Aorta (tissue), 5 donors: Measurements from ENCODE around the gene ORM1. TPM values are rescaled to one million over a fixed set of nuclear protein-coding genes. Genes with fewer than 3 reads are reported as not detected.

Source experiments
- ATAC-seq: fragments of 200-7000 bp; cut with Tn5 transposase; one replicate; pipeline ENCODE4 v1.9.1; 2022; ENCODE audit warnings: moderate library complexity; ENCODE audit not compliant: low FRiP score
- DNase-seq, 2 donors: peaks; one replicate each; pipeline ENCODE4 v3.0.0-alpha.2; 2020
- H3K27ac ChIP-seq, 2 donors: one replicate each; pipeline ENCODE4 v1.5.1; 2013; ENCODE audit warnings: low read length in 2 of 2, mild to moderate bottlenecking in 2 of 2, moderate library complexity in 2 of 2, control low read depth in 1 of 2, inconsistent platforms in 1 of 2, low read depth in 1 of 2
- H3K27me3 ChIP-seq, 2 donors: one replicate each; pipeline ENCODE4 v1.6.1; 2013; ENCODE audit warnings: control low read depth in 1 of 2, low read length in 1 of 2, mild to moderate bottlenecking in 1 of 2, moderate library complexity in 1 of 2; ENCODE audit not compliant: insufficient read depth in 2 of 2, control insufficient read depth in 1 of 2
- H3K36me3 ChIP-seq, 2 donors: one replicate each; pipeline ENCODE4 v1.6.1; 2013; ENCODE audit warnings: control low read depth in 1 of 2, low read length in 1 of 2, mild to moderate bottlenecking in 1 of 2; ENCODE audit not compliant: insufficient read depth in 2 of 2, control insufficient read depth in 1 of 2
- H3K4me1 ChIP-seq, 2 donors: one replicate each; pipeline ENCODE4 v1.6.1; 2013; ENCODE audit warnings: low read length in 2 of 2, control low read depth in 1 of 2, mild to moderate bottlenecking in 1 of 2, moderate library complexity in 1 of 2; ENCODE audit not compliant: insufficient read depth in 2 of 2, control insufficient read depth in 1 of 2
- H3K4me3 ChIP-seq, 2 donors: one replicate each; pipeline ENCODE4 v1.5.1; 2013; ENCODE audit warnings: low read length in 2 of 2, control low read depth in 1 of 2, mild to moderate bottlenecking in 1 of 2
- H3K9me3 ChIP-seq: one replicate; pipeline ENCODE4 v1.6.1; 2013; ENCODE audit warnings: mild to moderate bottlenecking, low read length; ENCODE audit not compliant: control insufficient read depth
- WGBS, 2 donors: extraction: QIAGEN DNeasy Blood & Tissue Kit; methylation state at CpG; one replicate each; pipeline ENCODE4 v1.1.7; 2013; 5-methylcytosine and 5-hydroxymethylcytosine counted together
- intact Hi-C, 2 donors: fragments of 100-400 bp; cut with DNase I; formaldehyde crosslinking; loops; one replicate each; pipeline versions ENCODE4 v1.14.2 to v1.15.0; 2022
- polyA plus RNA-seq, 2 donors: library from polyadenylated mRNA; stranded (reverse); fragments of 200-250 nt; gene quantifications; one replicate each; pipeline ENCODE4 v1.2.3, GENCODE V29; 2013
- total RNA-seq, 2 donors: library from RNA; stranded (reverse); fragmentation: NEBNext Ultra II Directional; extraction: Animal tissue kit (Norgen Biotek cat#: 25700); gene quantifications; one replicate each; pipeline ENCODE4 v1.2.1, GENCODE V29; 2021
- donor health status: healthy with polysubstance abuse.
- donor health status: Bipolar disorder and iron deficiency.
- donor health status: DM: no; HTN: no; CAD: no.
- donor health status: DM: no; HTN: no; CAD: no.
- donor health status: DM: yes; HTN: yes; CAD: no.

ORM1 gene
- total and polyA plus RNA-seq, 4 donors: 0.28 to 3.0 (median 0.45) TPM; not detected in 1

DNA sequence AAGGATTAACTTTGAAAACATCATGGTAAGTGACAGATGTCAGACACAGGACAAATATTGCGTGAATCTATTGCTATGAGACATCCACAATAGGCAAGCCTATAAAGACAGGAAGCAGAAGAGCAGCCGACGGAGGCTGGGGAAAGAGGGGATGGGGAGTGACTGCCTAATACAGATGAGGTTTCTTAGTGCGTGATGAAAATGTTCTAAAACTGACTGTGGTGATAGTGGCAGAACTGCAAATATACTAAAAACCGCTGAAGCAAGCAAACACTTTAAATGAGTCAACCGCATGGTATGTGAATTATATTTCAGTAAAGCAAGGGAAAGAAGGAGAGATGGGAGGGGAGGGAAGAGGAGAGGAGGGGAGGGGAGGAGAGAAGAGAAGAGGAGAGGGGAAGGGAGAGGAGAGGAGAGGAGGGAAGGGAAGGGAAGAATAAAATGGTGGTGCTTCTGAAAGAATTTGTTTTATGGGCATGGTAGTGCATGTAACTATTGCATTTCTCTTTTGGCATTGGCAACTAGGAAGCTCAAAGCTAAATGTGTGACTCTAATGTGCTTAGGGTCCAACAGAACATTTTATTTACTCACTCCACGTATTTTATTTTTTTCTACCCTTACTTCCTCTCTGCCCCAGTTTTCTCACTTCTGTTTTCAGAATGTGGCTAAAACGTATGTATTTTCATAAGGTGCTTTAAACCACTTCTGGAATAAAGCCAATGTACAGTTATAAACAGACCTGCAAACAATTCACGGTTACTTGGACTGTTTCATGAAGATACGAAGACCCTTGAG lies 43.6 kb downstream of the ORM1 start:
- ATAC-seq (no peak), DNase-seq (no peak)
- H3K4me1 ChIP-seq: peaks cover 0 to 2% of the 10 kb centered on the region in 2 donors
- WGBS, 2 donors: 20 to 22% methylated on average over 10 of the region's 10 CpGs
- intact Hi-C loops: no loop called here
- H3K36me3 ChIP-seq: peaks cover 0 to 8% of the 10 kb centered on the region in 2 donors
- no peak overlapping the region for H3K4me3 ChIP-seq
- H3K9me3 ChIP-seq: no peaks in the 10 kb centered on the region
- no peaks in the 10 kb centered on the region for H3K27me3 ChIP-seq
- H3K27ac ChIP-seq: peak overlapping the region in 1 of 2 donors; percentile 61

DNA sequence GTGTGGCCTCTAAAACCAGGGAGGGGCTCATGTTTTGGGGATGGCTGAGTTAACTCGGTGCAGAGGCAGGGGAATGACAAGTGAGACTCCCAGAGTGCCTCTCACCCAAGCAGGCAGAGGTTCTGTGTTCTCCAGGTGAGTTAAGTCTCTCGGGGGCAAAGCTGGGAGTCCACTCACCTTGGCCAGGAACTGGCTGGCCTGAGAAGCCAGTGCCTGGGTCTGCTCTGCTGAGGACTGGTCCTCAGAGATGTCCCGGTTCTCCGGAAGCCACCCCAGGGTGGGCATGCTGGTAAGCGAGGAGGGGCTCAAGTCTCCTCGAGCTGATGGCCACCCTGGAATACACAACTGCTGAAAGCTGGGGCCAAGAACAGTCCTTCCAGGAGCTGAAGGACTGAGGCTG lies 44.5 kb downstream of the ORM1 start:
- no peaks in the 10 kb centered on the region for H3K9me3 ChIP-seq
- H3K36me3 ChIP-seq: peaks cover 0 to 5% of the 10 kb centered on the region in 2 donors
- intact Hi-C loops: no loop called here
- no peak overlapping the region for H3K4me3 ChIP-seq
- H3K27ac ChIP-seq: peak overlapping the region in 1 of 2 donors; percentile 32
- no peaks in the 10 kb centered on the region for H3K27me3 ChIP-seq
- H3K4me1 ChIP-seq: peaks cover 0 to 2% of the 10 kb centered on the region in 2 donors
- 88 to 89% methylated on average over 6 of the region's 6 CpGs for WGBS, 2 donors
- ATAC-seq: no peak
- DNase-seq: peak in 1 of 2 donors; percentile 65

DNA sequence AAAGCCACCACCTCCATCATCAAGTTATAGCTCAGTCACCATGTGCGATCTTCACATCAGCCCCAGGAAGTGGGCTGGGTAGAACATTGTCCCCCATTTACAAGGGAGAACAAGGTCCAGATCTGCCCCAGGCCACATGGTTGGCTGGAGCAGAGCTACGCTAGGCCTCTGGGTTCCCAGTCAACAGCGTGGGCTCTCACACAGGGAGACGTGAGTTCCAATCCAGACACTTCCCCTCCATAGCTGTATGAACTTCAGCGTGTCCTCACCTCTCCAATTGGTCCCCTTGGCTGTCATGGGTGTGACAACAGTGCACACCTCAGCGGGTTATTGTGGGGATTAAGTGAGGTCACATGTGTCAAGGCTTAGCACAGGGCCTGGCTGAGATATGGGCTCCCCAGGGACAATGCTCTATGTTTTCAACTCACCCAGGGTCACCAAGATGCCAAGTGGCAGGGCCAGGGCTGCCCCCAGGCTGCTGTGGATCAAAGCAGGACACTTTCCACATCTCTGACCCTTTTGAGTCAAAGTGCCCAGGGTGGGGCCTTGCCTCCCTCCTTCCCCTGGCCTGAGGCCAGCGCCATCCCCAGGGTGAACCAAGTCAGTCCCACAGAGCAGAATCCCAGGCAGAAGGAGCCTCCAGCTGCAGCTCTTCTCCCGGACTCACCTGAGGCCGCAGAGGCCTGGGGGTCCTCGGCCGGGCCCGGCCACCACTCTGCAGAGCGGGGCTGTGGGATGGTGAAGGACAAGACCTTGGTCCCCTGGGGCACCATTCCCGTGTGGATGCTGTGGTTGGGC lies 45.1 kb downstream of the ORM1 start:
- intact Hi-C loops: no loop called here
- DNase-seq: peak in 1 of 2 donors; percentile 71
- Histone ChIP-seq H3K27me3 (no peaks in the 10 kb centered on the region), H3K9me3 (no peaks in the 10 kb centered on the region), H3K36me3 (peaks cover 0 to 5% of the 10 kb centered on the region in 2 donors), H3K4me1 (peaks cover 0 to 2% of the 10 kb centered on the region in 2 donors), H3K27ac (peak overlapping the region in 1 of 2 donors; percentile 9), H3K4me3 (no peak overlapping the region)
- ATAC-seq: no peak
- 84 to 87% methylated on average over 14 of the region's 14 CpGs for WGBS, 2 donors

DNA sequence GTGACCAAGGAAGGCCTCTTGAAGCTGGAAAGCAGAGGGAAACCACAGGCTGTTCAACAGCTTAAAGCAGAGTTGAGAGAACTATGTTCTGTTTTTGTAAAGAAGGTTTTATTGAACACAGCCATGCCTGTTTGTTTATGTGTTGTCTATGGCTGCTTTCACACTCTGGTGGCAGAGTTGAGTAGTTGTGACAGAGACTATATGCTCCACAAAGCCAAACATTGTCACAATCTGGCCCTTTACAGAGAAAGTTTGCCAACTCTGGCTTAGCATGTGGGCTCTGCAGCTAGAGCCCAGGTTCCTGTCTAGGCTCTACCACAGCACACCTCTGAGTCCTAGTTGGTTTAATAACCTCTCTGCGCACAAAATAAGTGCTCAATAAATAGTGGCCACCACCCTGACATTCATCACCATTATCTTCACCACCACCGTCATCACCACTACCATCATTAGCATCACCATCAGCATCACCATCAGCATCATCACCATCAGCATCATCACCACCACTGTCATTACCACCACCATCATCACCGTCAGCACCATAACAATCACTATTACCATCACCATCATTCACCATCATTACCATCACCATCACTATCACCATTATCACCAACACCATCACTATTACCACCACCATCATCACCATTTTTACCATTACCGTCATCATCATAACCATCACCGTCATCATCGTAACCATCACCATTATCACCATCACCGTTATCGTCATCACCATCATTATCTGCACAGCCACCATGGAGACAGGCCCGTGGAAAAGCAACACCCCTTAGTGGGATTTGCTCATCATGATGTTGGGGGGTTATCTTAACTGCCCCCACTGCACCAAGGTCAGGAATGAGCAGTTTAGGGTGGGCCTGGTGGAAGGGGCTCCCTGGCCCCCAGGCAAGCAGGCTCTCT lies 46.6 kb downstream of the ORM1 start:
- Histone ChIP-seq H3K4me3 (no peak overlapping the region), H3K4me1 (peaks cover 0 to 2% of the 10 kb centered on the region in 2 donors), H3K9me3 (no peaks in the 10 kb centered on the region), H3K27ac (no peak overlapping the region), H3K36me3 (peaks cover 0 to 4% of the 10 kb centered on the region in 2 donors), H3K27me3 (no peaks in the 10 kb centered on the region)
- ATAC-seq: no peak
- 94 to 96% methylated on average over 9 of the region's 9 CpGs for WGBS, 2 donors
- intact Hi-C loops: no loop called here
- peak in 1 of 2 donors; percentile 23 for DNase-seq

DNA sequence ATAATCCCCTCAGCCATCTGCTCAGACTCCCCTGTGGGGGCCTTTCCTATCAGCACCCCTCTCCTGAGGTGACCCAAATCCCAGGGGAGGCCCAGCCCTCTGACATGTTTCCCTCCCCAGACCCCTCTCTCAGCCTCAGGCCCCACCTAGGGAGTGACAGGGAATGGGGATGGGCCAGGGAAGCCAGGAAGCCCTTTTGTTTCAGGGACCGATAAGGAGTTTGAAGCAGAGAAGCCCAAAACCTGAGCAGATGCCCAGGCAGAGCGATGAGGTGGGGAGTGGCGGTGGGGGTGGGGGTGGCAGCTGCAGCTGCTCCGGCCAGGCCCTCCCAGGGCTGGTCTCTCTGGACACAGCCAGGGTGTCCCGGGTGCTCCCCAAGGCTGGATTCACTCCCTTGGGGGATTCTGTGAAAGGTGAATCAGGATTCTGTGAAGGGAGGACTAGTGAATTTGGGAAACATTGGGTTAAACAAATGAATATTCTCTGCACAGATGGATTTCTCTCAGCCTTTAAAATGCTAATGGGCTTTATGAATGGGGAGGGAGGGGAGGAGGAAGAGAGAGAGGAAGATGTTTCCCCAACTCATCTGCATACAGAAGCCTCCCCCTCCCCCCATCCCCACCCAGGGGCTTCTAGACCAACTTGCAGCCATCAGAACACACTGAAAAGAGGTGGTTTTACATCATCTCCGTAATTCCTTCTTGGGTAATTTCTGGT lies 47.5 kb downstream of the ORM1 start:
- intact Hi-C loops: no loop called here
- H3K27me3 ChIP-seq: no peaks in the 10 kb centered on the region
- peaks cover 0 to 2% of the 10 kb centered on the region in 2 donors for H3K36me3 ChIP-seq
- DNase-seq (peak in 1 of 2 donors; percentile 64), ATAC-seq (no peak)
- WGBS, 2 donors: 58 to 63% methylated on average over 6 of the region's 6 CpGs
- no peaks in the 10 kb centered on the region for H3K9me3 ChIP-seq
- peaks cover 0 to 2% of the 10 kb centered on the region in 2 donors for H3K4me1 ChIP-seq
- H3K4me3 ChIP-seq: no peak overlapping the region
- no peak overlapping the region for H3K27ac ChIP-seq

DNA sequence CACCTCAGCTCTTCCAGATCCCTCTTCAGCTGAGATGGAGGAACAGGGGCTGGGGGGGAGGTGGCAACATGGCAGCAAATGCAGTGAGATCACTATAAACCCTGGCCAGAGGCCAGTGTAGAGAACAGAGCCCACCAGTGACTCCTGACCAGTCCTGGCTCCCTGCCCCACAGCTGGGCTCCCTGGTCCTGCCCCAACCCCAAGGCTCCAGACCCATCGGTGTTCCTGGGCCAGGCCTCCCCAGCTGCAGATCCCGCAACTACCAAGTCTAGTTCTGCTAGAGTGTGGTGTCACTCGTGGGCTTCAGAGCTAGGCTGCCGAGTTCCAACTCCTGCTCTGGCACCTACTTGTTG lies 48.0 kb downstream of the ORM1 start:
- Histone ChIP-seq H3K4me1 (peaks cover 0 to 2% of the 10 kb centered on the region in 2 donors), H3K27ac (no peak overlapping the region)

DNA sequence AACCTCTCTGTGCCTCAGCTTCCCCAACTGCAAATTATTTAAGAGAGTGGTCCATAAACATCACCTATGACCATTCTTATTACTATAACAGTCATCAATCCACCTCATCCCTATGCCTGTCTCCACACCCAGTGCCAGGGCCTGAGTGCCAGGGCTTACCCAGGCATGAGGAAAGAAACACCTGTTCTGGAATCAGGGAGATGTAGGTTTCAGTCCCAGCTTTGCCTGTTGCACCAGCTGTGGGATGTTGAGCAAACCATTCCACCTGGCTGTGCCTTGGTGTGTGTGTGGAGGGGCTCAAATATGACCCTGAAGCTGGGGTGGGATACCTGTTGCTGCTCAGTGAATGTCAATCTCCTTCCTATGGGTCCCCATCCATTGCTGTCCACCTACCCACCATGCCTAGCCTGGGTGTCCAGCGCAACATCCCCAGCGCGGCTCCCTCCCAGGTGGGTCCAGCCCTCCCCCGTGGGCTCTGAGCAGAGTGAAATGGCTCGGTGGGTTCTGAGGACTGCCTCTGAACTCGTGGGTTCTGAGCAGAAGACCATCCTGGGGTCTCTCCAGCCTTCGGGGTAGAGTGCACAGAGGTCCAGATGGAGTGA lies 48.5 kb downstream of the ORM1 start:
- H3K27ac ChIP-seq: no peak overlapping the region
- no peaks in the 10 kb centered on the region for H3K4me1 ChIP-seq
- intact Hi-C loops: no loop called here
- no peak for ATAC-seq
- no peaks in the 10 kb centered on the region for H3K9me3 ChIP-seq
- no peaks in the 10 kb centered on the region for H3K27me3 ChIP-seq
- H3K36me3 ChIP-seq: peaks cover 0 to 2% of the 10 kb centered on the region in 2 donors
- DNase-seq: peak in 1 of 2 donors; percentile 64
- H3K4me3 ChIP-seq: no peak overlapping the region
- WGBS, 2 donors: 78 to 84% methylated on average over 7 of the region's 7 CpGs

More for the DNA sequence above, 48.0 kb downstream of the ORM1 start:
- intact Hi-C loops: no loop called here
- H3K36me3 ChIP-seq: peaks cover 0 to 2% of the 10 kb centered on the region in 2 donors
- ATAC-seq (no peak), DNase-seq (peak in 1 of 2 donors; percentile 67)
- H3K27me3 ChIP-seq: no peaks in the 10 kb centered on the region
- H3K9me3 ChIP-seq: no peaks in the 10 kb centered on the region
- 43 to 44% methylated on average over 4 of the region's 4 CpGs for WGBS, 2 donors
- no peak overlapping the region for H3K4me3 ChIP-seq
